HG03103 (cell line): Measurements from ENCODE around the gene SLC36A2.
A peak's percentile ranks its signal among the peaks of the same experiment; 100 is the strongest.

Experiments
- ATAC-seq: cut with Tn5 transposase; IDR thresholded peaks from one replicate; pipeline ENCODE4 v1.9.1; 2021; ENCODE audit warnings: low read depth; ENCODE audit not compliant: unreplicated experiment

Gene SLC36A2

GRCh38 chr5:151286246-151286645 is 61.1 kb downstream of the SLC36A2 start:
- ATAC-seq, result no peak

GRCh38 chr5:151285683-151286082 is 61.7 kb downstream of the SLC36A2 start:
- no peak for ATAC-seq

GRCh38 chr5:151284392-151284967 is 62.9 kb downstream of the SLC36A2 start:
- ATAC-seq, result no peak

GRCh38 chr5:151283120-151283825 is 64.1 kb downstream of the SLC36A2 start:
- no peak for ATAC-seq

GRCh38 chr5:151281001-151281639 is 66.2 kb downstream of the SLC36A2 start:
- ATAC-seq, result no peak

- no peak for ATAC-seq
Measured at GRCh38 chr5:151280443-151280842, 66.9 kb downstream of the SLC36A2 start.

GRCh38 chr5:151278845-151279244 is 68.5 kb downstream of the SLC36A2 start:
- no peak for ATAC-seq

GRCh38 chr5:151275803-151276202 is 71.6 kb downstream of the SLC36A2 start:
- ATAC-seq, result no peak

GRCh38 chr5:151274666-151275065 is 72.7 kb downstream of the SLC36A2 start:
- no peak for ATAC-seq

- ATAC-seq, result no peak
Measured at GRCh38 chr5:151271336-151271735, 76.0 kb downstream of the SLC36A2 start.

- ATAC-seq, result peak; percentile 74
Measured at GRCh38 chr5:151270599-151270998, 76.8 kb downstream of the SLC36A2 start.

GRCh38 chr5:151267491-151268260 is 79.7 kb downstream of the SLC36A2 start:
- no peak for ATAC-seq
